A549 (cell line): ENCODE data around the gene KIF21B. TPM values are rescaled to one million over a fixed set of nuclear protein-coding genes. Genes with fewer than 3 reads are reported as not detected.

Experiments
- ATAC-seq, 2 experiments: fragments of 200-7000 bp in 1 of 2; fragments of >200 bp in 1 of 2; cut with Nextera tagmentation in 1 of 2; cut with Tn5 transposase in 1 of 2; 3 replicates each; pipeline versions ENCODE4 v1.8.0 to v1.9.1; 2018 to 2020; ENCODE audit warnings: mild to moderate bottlenecking in 1 of 2, moderate library complexity in 1 of 2
- CTCF ChIA-PET: fragments of 300-600 bp; sonication (Branson Sonifier 250); formaldehyde crosslinking; extraction: SDS; loops from one replicate; lab custom pipeline; 2021; ENCODE audit warnings: antibody characterized with exemption, inconsistent platforms; lab: Yijun Ruan, JAX
- POLR2A ChIA-PET: fragments of 350-600 bp; formaldehyde crosslinking; extraction: SDS; loops from one replicate; lab custom pipeline; 2021; ENCODE audit warnings: antibody characterized with exemption, inconsistent platforms; lab: Yijun Ruan, JAX
- DNase-seq, 2 experiments: peaks; one replicate each; pipeline versions ENCODE4 v3.0.0 to v3.0.0-alpha.2; 2011 to 2016; ENCODE audit warnings: low read depth in 1 of 2, low spot score in 1 of 2
- FAIRE-seq: peaks from 2 replicates; lab custom pipeline; 2011; peaks lifted over from hg19 to GRCh38; lab: Jason Lieb, UNC
- H3K27ac ChIP-seq, 2 experiments: fragments of >200 bp; sonication (Bioruptor Twin); formaldehyde crosslinking; 3 replicates each; pipeline ENCODE4 v1.5.1; 2016 to 2017
- H3K4me1 ChIP-seq: fragments of >200 bp; sonication (Bioruptor Twin); formaldehyde crosslinking; 3 replicates; pipeline ENCODE4 v1.6.1; 2016
- H3K4me2 ChIP-seq: fragments of >200 bp; sonication (Bioruptor Twin); formaldehyde crosslinking; 3 replicates; pipeline ENCODE4 v1.6.1; 2016
- H3K4me3 ChIP-seq: fragments of >200 bp; sonication (Bioruptor Twin); formaldehyde crosslinking; 3 replicates; pipeline ENCODE4 v1.5.1; 2016
- H3K9me3 ChIP-seq: fragments of >200 bp; sonication (Bioruptor Twin); formaldehyde crosslinking; 3 replicates; pipeline ENCODE4 v1.6.1; 2016
- ATOH8 ChIP-seq: fragments of 250-450 bp; sonication (Bioruptor Pico); IDR thresholded peaks from 2 replicates; pipeline ENCODE4 v1.5.0; 2020; ENCODE audit warnings: low read depth, mild to moderate bottlenecking, moderate library complexity
- BHLHE40 ChIP-seq: IDR thresholded peaks from 2 replicates; pipeline ENCODE4 v1.6.1; 2012; ENCODE audit warnings: low read depth, low read length, inconsistent platforms
- CBX2 ChIP-seq: fragments of 200-600 bp; sonication (generic); IDR thresholded peaks from 2 replicates; pipeline ENCODE4 v1.6.1; 2016; ENCODE audit warnings: low read depth, mild to moderate bottlenecking, borderline replicate concordance
- CEBPB ChIP-seq, 2 experiments: fragments of >200 bp in 1 of 2; sonication (Bioruptor Twin) in 1 of 2; formaldehyde crosslinking in 1 of 2; IDR thresholded peaks; 2 replicates each; pipeline ENCODE4 v1.6.1; 2012 to 2016
- CHD2 ChIP-seq: fragments of 150-350 bp; IDR thresholded peaks from 2 replicates; pipeline ENCODE4 v1.6.1; 2014; ENCODE audit warnings: low read length; ENCODE audit not compliant: partially characterized antibody
- CHD4 ChIP-seq: fragments of 200-600 bp; sonication (generic); IDR thresholded peaks from 2 replicates; pipeline ENCODE4 v1.6.1; 2016; ENCODE audit warnings: antibody characterized with exemption, mild to moderate bottlenecking, borderline replicate concordance
- ELK1 ChIP-seq: fragments of 150-350 bp; IDR thresholded peaks from 2 replicates; pipeline ENCODE4 v1.6.1; 2014; ENCODE audit warnings: low read depth, mild to moderate bottlenecking, low read length
- EP300 ChIP-seq, 2 experiments: fragments of >200 bp; sonication (Bioruptor Twin); formaldehyde crosslinking; IDR thresholded peaks; 2 replicates in 1 of 2; 3 replicates in 1 of 2; pipeline ENCODE4 v1.6.1; 2016 to 2017
- ESRRA ChIP-seq: fragments of 150-350 bp; IDR thresholded peaks from 2 replicates; pipeline ENCODE4 v1.6.1; 2014; ENCODE audit warnings: mild to moderate bottlenecking, low read length, borderline replicate concordance
- FOXS1 ChIP-seq: fragments of 250-450 bp; sonication (Bioruptor Pico); IDR thresholded peaks from 2 replicates; pipeline ENCODE4 v1.5.0; 2020; ENCODE audit warnings: mild to moderate bottlenecking, moderate library complexity
- HDAC2 ChIP-seq: fragments of 200-600 bp; sonication (generic); IDR thresholded peaks from 2 replicates; pipeline ENCODE4 v1.6.1; 2016
- HOXA7 ChIP-seq: fragments of 250-450 bp; sonication (Bioruptor Pico); IDR thresholded peaks from 2 replicates; pipeline ENCODE4 v1.5.0; 2020; ENCODE audit warnings: mild to moderate bottlenecking, moderate library complexity
- HOXB13 ChIP-seq: fragments of 250-450 bp; sonication (Bioruptor Pico); IDR thresholded peaks from 2 replicates; pipeline ENCODE4 v1.5.0; 2020; ENCODE audit warnings: low read depth, mild to moderate bottlenecking, moderate library complexity
- HOXB5 ChIP-seq: fragments of 250-450 bp; sonication (Bioruptor Pico); IDR thresholded peaks from 2 replicates; pipeline ENCODE4 v1.5.0; 2020; ENCODE audit warnings: mild to moderate bottlenecking, moderate library complexity
- JUN ChIP-seq, 2 experiments: fragments of >200 bp; sonication (Bioruptor Twin); formaldehyde crosslinking; IDR thresholded peaks; 2 replicates in 1 of 2; 3 replicates in 1 of 2; pipeline ENCODE4 v1.6.1; 2016 to 2017
- KDM1A ChIP-seq: fragments of 200-600 bp; sonication (generic); IDR thresholded peaks from 2 replicates; pipeline ENCODE4 v1.6.1; 2016; ENCODE audit warnings: low read depth, mild to moderate bottlenecking
- KDM5A ChIP-seq: fragments of 200-600 bp; sonication (generic); IDR thresholded peaks from 2 replicates; pipeline ENCODE4 v1.6.1; 2016; ENCODE audit warnings: antibody characterized with exemption, mild to moderate bottlenecking
- MAFK ChIP-seq: fragments of 450-650 bp; IDR thresholded peaks from 2 replicates; pipeline ENCODE4 v1.6.1; 2014; ENCODE audit not compliant: partially characterized antibody
- MAZ ChIP-seq: fragments of 150-350 bp; IDR thresholded peaks from 2 replicates; pipeline ENCODE4 v1.6.1; 2014; ENCODE audit warnings: antibody characterized with exemption, low read depth, low read length, borderline replicate concordance
- MYC ChIP-seq: IDR thresholded peaks from 2 replicates; pipeline ENCODE4 v1.6.1; 2012; ENCODE audit warnings: mild to moderate bottlenecking, inconsistent platforms, low read length, improper control_type of control experiment, borderline replicate concordance
- PBX3 ChIP-seq: IDR thresholded peaks from 2 replicates; pipeline ENCODE4 v1.6.1; 2012
- RAD21 ChIP-seq, 2 experiments: fragments of >200 bp in 1 of 2; sonication (Bioruptor Twin) in 1 of 2; formaldehyde crosslinking in 1 of 2; IDR thresholded peaks in 1 of 2; conservative IDR thresholded peaks in 1 of 2; 2 replicates in 1 of 2; 3 replicates in 1 of 2; pipeline ENCODE4 v1.6.1; 2012 to 2018; ENCODE audit warnings: inconsistent platforms in 1 of 2
- RARB ChIP-seq: fragments of 250-450 bp; sonication (Bioruptor Pico); IDR thresholded peaks from 2 replicates; pipeline ENCODE4 v1.8.0; 2021; ENCODE audit warnings: mild to moderate bottlenecking, moderate library complexity
- TFCP2L1 ChIP-seq: fragments of 250-450 bp; sonication (Bioruptor Pico); IDR thresholded peaks from 2 replicates; pipeline ENCODE4 v1.5.0; 2021; ENCODE audit warnings: mild to moderate bottlenecking
- TP53 ChIP-seq: fragments of 250-450 bp; sonication (Bioruptor Pico); IDR thresholded peaks from 2 replicates; pipeline ENCODE4 v1.5.0; 2021; ENCODE audit warnings: mild to moderate bottlenecking, moderate library complexity
- ZC3H11A ChIP-seq: fragments of 450-650 bp; IDR thresholded peaks from 2 replicates; pipeline ENCODE4 v1.6.1; 2014; ENCODE audit warnings: antibody characterized with exemption, mild to moderate bottlenecking
- ZFP36 ChIP-seq: fragments of 450-650 bp; IDR thresholded peaks from 2 replicates; pipeline ENCODE4 v1.6.1; 2014; ENCODE audit warnings: borderline replicate concordance; ENCODE audit not compliant: partially characterized antibody
- WGBS: methylation state at CpG from one replicate; pipeline ENCODE4 v1.1.6; 2017; ENCODE audit errors: missing lambda C conversion rate; 5-methylcytosine and 5-hydroxymethylcytosine counted together
- polyA plus RNA-seq, 4 experiments: library from polyadenylated mRNA; depleted of rRNA in 3 of 4; stranded (reverse); fragments of >200 nt; fragmentation: RNase III in 1 of 4; extraction: RNeasy Plus Mini Kit Qiagen cat#74134 plus additional on column Dnase treatment in 1 of 4; gene quantifications; 2 replicates in 3 of 4; 3 replicates in 1 of 4; pipeline ENCODE4 v1.2.3, GENCODE V29; 2011 to 2017

The KIF21B gene
- polyA plus RNA-seq, 2 of the 4 experiments (the other 2 are of a cell fraction) = 1.4 to 3.8 TPM

- no peaks in the 10 kb centered on the region for H3K4me1 ChIP-seq
- H3K4me2 ChIP-seq = no peak overlapping the region
- 82% methylated on average over 6 of the region's 6 CpGs for WGBS
- no peaks in the 10 kb centered on the region for H3K9me3 ChIP-seq
- FAIRE-seq = no peak
- no peak for TF ChIP-seq TFCP2L1 (CRISPR knock-in tag)
- no peak for TF ChIP-seq PBX3
- CTCF ChIA-PET = interaction anchor here (0.7 to 4.2 kb wide), 4 partner anchors 14 to 38 kb away, joined by 3 to 21 read pairs (median 4); no protein-coding TSS in a partner anchor
- H3K4me3 ChIP-seq = no peak overlapping the region
- DNase-seq = no peak
- ATAC-seq = no peak
- POLR2A ChIA-PET = no interaction called here
- H3K27ac ChIP-seq = no peak overlapping the region
Measured at GRCh38 chr1:201004154-201004553, 19.4 kb downstream of the KIF21B start.

GRCh38 chr1:201002510-201002909, 21.0 kb downstream of the KIF21B start:
- CTCF ChIA-PET = interaction anchor here (0.8 to 2.2 kb wide), 4 partner anchors 10 to 31 kb away, joined by 3 to 5 read pairs (median 3); no protein-coding TSS in a partner anchor
- Histone ChIP-seq H3K4me3 (no peak overlapping the region), H3K9me3 (no peaks in the 10 kb centered on the region), H3K4me2 (no peak overlapping the region), H3K27ac (no peak overlapping the region), H3K4me1 (no peaks in the 10 kb centered on the region)
- FAIRE-seq (no peak), ATAC-seq (no peak), DNase-seq (no peak)
- POLR2A ChIA-PET = no interaction called here
- 90% methylated on average over 1 of the region's 1 CpG for WGBS
- TF ChIP-seq HOXB5 (CRISPR knock-in tag) = no peak
- no peak for TF ChIP-seq ZFP36
- TF ChIP-seq ATOH8 (CRISPR knock-in tag) = no peak
- TF ChIP-seq BHLHE40 = no peak
- TF ChIP-seq RAD21 (conservative IDR thresholded peaks at IDR 0.05 in 1 of 2, IDR thresholded peaks at IDR 0.05 in 1 of 2) = no peak
- TF ChIP-seq TP53 = no peak
- TF ChIP-seq RARB (CRISPR knock-in tag) = no peak
- TF ChIP-seq CBX2 = no peak
- no peak for TF ChIP-seq CHD2
- no peak for TF ChIP-seq EP300 (IDR thresholded peaks at IDR 0.05)
- TF ChIP-seq CEBPB (IDR thresholded peaks at IDR 0.05) = no peak
- no peak for TF ChIP-seq MAFK
- TF ChIP-seq CHD4 = no peak
- no peak for TF ChIP-seq MYC

- ATAC-seq = no peak
- ChIA-PET POLR2A (no interaction called here), CTCF (interaction anchor here (1.1 to 2.2 kb wide), 3 partner anchors 9 to 31 kb away, joined by 3 to 5 read pairs (median 3); no protein-coding TSS in a partner anchor)
Measured at GRCh38 chr1:201001962-201002361, 21.6 kb downstream of the KIF21B start.

More at GRCh38 chr1:201001962-201002361, 21.6 kb downstream of the KIF21B start:
- no peaks in the 10 kb centered on the region for H3K9me3 ChIP-seq
- H3K4me3 ChIP-seq = no peak overlapping the region
- FAIRE-seq (no peak), DNase-seq (no peak)
- no peaks in the 10 kb centered on the region for H3K4me1 ChIP-seq
- WGBS = 83% methylated on average over 11 of the region's 11 CpGs
- no peak for TF ChIP-seq HDAC2
- TF ChIP-seq ELK1 = no peak
- no peak for TF ChIP-seq HOXA7 (CRISPR knock-in tag)
- no peak for TF ChIP-seq TFCP2L1 (CRISPR knock-in tag)
- no peak for TF ChIP-seq TP53
- TF ChIP-seq FOXS1 = no peak
- TF ChIP-seq JUN (IDR thresholded peaks at IDR 0.05) = no peak
- TF ChIP-seq ZC3H11A = no peak
- TF ChIP-seq CBX2 = no peak
- TF ChIP-seq HOXB5 (CRISPR knock-in tag) = no peak
- no peak for TF ChIP-seq HOXB13 (CRISPR knock-in tag)
- no peak for TF ChIP-seq KDM5A
- TF ChIP-seq MAZ = no peak
- TF ChIP-seq ESRRA = no peak
- no peak for TF ChIP-seq KDM1A
- H3K4me2 ChIP-seq = no peak overlapping the region
- H3K27ac ChIP-seq = no peak overlapping the region
